ENCODE data around the gene METTL9. TPM values are rescaled to one million over a fixed set of nuclear protein-coding genes. Genes with fewer than 3 reads are reported as not detected.
"Not testable (repeated sequence)": the region's sequence is repeated elsewhere in the genome, so short reads cannot be mapped to it uniquely, and the experiment has no call there.

Gene METTL9
- total RNA-seq, 2 donors from 2014 or later = 83.7 to 90.6 TPM

DNA sequence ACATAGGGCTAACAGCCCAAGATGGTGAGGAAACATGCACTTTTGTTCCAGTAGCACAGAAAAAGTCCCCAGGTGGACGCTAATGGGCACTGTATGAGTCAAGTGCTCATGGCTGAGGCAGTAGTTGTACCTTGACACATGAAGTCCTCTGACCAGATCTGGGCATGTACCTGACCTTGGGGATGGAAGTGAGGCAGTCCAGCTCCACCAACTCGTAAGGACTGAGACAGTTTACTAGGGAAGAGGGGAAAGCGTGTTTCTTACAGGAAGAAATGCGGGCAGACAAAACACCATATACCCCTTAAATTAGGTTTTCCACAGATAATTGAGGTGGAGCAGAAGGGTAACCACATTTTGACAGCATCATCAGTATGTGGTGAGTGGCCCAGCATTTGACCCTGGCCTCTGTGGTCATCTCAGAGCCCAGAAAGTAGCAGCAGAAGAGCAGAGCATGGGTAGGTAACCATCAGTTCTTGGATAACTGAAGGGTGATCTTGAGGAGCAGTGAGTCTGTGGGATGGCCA lies 32.4 kb upstream of the METTL9 start:
- Histone ChIP-seq H3K9ac (ENCODE audit: low read depth in 2 of 2, low read length in 2 of 2) (no peak overlapping the region), H3K27ac (no peak overlapping the region), H3K9me3 (no peaks in the 10 kb centered on the region), H3K36me3 (no peaks in the 10 kb centered on the region), H3K4me1 (no peaks in the 10 kb centered on the region), H3K4me3 (no peak overlapping the region), H3K27me3 (no peaks in the 10 kb centered on the region)
- TF ChIP-seq, protein P1, sequence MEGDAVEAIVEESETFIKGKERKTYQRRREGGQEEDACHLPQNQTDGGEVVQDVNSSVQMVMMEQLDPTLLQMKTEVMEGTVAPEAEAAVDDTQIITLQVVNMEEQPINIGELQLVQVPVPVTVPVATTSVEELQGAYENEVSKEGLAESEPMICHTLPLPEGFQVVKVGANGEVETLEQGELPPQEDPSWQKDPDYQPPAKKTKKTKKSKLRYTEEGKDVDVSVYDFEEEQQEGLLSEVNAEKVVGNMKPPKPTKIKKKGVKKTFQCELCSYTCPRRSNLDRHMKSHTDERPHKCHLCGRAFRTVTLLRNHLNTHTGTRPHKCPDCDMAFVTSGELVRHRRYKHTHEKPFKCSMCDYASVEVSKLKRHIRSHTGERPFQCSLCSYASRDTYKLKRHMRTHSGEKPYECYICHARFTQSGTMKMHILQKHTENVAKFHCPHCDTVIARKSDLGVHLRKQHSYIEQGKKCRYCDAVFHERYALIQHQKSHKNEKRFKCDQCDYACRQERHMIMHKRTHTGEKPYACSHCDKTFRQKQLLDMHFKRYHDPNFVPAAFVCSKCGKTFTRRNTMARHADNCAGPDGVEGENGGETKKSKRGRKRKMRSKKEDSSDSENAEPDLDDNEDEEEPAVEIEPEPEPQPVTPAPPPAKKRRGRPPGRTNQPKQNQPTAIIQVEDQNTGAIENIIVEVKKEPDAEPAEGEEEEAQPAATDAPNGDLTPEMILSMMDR (IDR thresholded peaks at IDR 0.05) = no peak
- intact Hi-C loops (cut with DNase I) = no loop called here
- no peak for DNase-seq

DNA sequence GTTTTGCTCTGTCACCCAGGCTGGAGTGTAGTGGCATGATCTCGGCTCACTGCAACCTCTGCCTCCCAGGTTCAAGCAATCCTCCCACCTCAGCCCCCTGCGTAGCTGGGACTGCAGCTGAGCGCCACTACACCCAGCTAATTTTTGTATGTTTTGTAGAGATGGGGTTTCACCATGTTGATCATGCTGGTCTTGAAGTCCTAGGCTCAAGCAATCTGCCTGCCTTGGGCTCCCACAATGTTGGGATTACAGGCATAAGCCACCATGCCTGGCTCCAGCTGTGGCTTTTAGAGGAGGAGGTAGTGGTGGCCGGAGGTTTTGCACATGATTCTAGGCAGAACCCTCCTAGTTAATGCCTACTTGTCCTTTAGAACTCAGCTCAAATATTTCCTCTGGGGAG lies 31.9 kb upstream of the METTL9 start:
- intact Hi-C loops (cut with DNase I); H3K27me3 ChIP-seq; H3K27ac ChIP-seq; H3K36me3 ChIP-seq; H3K9ac ChIP-seq (ENCODE audit: low read depth in 2 of 2, low read length in 2 of 2); H3K4me3 ChIP-seq; H3K9me3 ChIP-seq; DNase-seq; H3K4me1 ChIP-seq: not testable (repeated sequence)

DNA sequence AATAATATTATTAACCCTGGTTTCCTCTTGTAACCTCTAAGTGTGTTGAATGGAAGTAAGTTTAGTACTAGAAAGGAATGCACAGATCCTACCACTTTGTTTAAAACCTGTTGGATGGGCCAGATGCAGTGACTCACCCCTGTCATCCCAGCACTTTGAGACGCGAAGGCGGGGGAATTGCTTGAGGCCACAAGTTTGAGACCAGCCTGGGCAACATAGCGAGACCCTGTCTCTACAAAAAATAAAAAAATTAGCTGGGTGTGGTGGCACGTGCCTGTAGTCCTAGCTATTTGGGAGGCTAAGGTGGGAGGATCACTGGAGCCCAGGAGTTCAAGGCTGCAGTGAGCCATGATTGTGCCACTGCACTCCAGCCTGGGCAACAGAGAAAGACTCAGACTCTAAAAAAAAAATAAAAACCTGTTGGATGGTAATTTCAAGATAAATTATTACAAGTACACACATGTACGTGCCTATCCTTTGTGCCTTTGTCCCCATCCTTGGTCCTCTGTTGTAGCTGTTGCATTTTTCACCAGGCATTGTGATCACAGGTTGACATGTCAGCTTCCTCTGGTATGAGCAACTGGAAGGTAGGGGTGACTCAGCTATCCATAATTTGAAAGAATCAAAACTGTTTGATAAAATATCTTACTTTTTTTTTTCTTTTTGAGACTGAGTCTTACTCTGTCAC lies 30.7 kb upstream of the METTL9 start:
- no peak overlapping the region for H3K27ac ChIP-seq
- H3K9ac ChIP-seq (ENCODE audit: low read depth in 2 of 2, low read length in 2 of 2) = no peak overlapping the region
- no peaks in the 10 kb centered on the region for H3K27me3 ChIP-seq
- no peaks in the 10 kb centered on the region for H3K4me1 ChIP-seq
- no peak overlapping the region for H3K4me3 ChIP-seq
- H3K36me3 ChIP-seq = no peaks in the 10 kb centered on the region
- intact Hi-C loops (cut with DNase I) = no loop called here
- H3K9me3 ChIP-seq = no peaks in the 10 kb centered on the region
- DNase-seq = no peak
- TF ChIP-seq, protein P1 (IDR thresholded peaks at IDR 0.05) = no peak

DNA sequence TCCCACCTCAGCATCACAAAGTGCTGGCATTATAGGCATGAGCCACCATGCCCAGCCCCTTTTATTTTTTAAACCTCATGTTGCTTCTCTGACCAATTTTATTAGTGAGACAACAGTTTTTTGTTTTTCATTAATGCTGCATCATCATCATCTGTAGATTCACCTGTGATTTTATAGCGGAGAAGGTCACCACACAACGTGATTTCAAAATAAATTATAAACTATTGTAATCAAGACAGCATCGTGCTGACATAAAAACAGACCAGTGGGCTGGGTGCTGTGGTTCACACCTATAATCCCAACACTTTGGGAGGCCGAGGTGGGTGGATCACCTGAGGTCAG lies 28.7 kb upstream of the METTL9 start:
- Histone ChIP-seq H3K9me3 (no peaks in the 10 kb centered on the region), H3K27me3 (no peaks in the 10 kb centered on the region), H3K4me1 (no peaks in the 10 kb centered on the region), H3K27ac (no peak overlapping the region), H3K4me3 (no peak overlapping the region), H3K36me3 (no peaks in the 10 kb centered on the region), H3K9ac (ENCODE audit: low read depth in 2 of 2, low read length in 2 of 2) (no peak overlapping the region)
- TF ChIP-seq, protein P1 (IDR thresholded peaks at IDR 0.05) = no peak
- no peak for DNase-seq
- intact Hi-C loops (cut with DNase I) = no loop called here

DNA sequence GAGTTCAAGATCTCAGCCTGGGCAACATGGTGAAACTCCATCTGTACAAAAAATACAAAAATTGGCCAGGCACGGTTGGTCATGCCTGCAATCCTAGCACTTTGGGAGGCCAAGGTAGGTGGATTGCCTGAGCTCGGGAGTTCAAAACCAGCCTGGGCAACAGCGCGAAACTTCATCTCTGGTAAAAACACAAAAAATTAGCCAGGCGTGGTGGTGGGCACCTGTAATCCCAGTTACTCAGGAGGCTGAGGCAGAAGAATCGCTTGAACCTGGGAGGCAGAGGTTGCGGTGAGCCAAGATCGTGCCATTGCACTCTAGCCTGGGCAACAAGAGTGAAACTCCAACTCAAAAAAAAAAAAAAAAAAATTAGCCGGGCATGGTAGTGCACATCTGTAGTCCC lies 25.9 kb upstream of the METTL9 start:
- intact Hi-C loops (cut with DNase I); H3K27ac ChIP-seq; H3K36me3 ChIP-seq; H3K4me1 ChIP-seq; DNase-seq; H3K9me3 ChIP-seq; H3K27me3 ChIP-seq; H3K4me3 ChIP-seq; H3K9ac ChIP-seq (ENCODE audit: low read depth in 2 of 2, low read length in 2 of 2): not testable (repeated sequence)

DNA sequence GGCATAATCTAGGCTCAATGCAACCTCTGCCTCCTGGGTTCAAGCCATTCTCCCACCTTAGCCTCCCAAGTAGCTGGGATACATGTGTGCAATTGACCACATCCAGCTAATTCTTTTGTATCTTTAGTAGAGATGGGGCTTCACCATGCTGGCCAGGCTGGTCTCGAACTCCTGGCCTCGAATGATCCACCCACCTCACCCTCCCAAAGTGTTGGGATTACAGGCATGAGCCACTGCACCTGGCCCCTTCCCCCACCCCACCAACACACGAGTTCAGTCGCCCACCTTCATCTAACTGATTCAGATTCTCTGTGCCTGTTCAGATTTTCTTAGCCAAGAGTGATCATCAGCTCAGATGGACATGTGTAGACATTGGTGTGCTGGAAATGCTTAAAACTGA lies 25.0 kb upstream of the METTL9 start:
- Histone ChIP-seq H3K9ac (ENCODE audit: low read depth in 2 of 2, low read length in 2 of 2) (no peak overlapping the region), H3K27ac (no peak overlapping the region), H3K4me1 (no peaks in the 10 kb centered on the region), H3K9me3 (no peaks in the 10 kb centered on the region), H3K27me3 (no peaks in the 10 kb centered on the region), H3K4me3 (no peak overlapping the region), H3K36me3 (no peaks in the 10 kb centered on the region)
- TF ChIP-seq, protein P1 (IDR thresholded peaks at IDR 0.05) = no peak
- DNase-seq = no peak
- intact Hi-C loops (cut with DNase I) = no loop called here

DNA sequence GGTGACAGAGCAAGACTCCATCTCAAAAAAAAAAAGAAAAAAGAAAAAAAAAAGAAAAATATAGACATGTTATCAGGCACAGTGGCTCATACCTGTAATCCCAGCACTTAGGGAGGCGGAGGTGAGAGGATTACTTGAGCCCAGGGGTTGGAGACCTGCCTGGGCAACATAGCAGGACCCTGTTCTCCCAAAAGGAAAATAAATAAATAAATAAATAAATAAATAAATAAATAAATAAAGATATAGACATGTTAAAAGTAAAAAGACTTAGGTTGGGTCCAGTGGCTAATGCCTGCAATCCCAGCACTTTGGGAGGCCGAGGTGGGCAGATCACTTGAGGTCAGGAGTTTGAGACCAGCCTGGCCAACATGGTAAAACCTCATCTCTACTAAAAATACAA lies 23.1 kb upstream of the METTL9 start:
- H3K27ac ChIP-seq; H3K27me3 ChIP-seq; H3K4me1 ChIP-seq; H3K9ac ChIP-seq (ENCODE audit: low read depth in 2 of 2, low read length in 2 of 2); H3K9me3 ChIP-seq; intact Hi-C loops (cut with DNase I); H3K36me3 ChIP-seq; H3K4me3 ChIP-seq; DNase-seq: not testable (repeated sequence)

DNA sequence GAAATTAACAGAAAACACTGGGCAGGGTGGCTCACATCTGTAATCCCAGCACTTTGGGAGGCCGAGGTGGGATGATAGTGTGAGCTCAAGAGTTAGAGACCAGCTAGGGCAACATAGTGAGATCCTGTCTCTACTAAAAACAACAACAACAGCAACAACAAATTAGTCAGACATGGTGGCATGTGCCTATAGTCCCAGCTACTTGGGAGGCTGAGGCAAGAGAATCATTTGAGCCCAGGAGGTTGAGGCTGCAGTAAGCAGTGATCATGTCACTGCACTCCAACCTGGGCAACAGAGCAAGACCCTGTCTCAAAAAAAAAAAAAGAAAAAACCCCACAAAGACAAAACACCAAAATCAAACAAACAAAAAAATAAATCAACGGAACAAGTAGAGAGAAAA lies 21.9 kb upstream of the METTL9 start:
- H3K9ac ChIP-seq (ENCODE audit: low read depth in 2 of 2, low read length in 2 of 2); H3K27me3 ChIP-seq; H3K36me3 ChIP-seq; H3K27ac ChIP-seq; H3K4me3 ChIP-seq; DNase-seq; H3K4me1 ChIP-seq; intact Hi-C loops (cut with DNase I); H3K9me3 ChIP-seq: not testable (repeated sequence)

DNA sequence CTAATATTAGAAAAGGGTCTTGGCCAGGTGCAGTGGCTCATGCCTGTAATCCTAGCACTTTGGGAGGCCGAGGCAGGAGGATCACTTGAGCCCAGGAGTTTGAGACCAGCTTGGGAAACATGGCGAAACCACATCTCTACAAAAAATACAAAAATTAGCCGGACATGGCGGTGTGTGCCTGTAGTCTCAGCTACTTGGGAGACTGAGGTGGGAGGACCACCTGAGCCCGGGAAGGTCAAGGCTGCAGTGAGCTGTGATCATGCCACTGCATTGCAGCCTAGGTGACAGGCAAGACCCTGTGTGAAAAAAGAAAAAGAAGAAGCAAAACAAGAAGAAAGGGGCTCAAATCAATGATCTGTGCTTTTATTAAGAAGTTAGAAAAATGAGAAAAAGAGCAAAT lies 21.1 kb upstream of the METTL9 start:
- H3K9me3 ChIP-seq; H3K4me3 ChIP-seq; DNase-seq; H3K27ac ChIP-seq; H3K9ac ChIP-seq (ENCODE audit: low read depth in 2 of 2, low read length in 2 of 2); H3K4me1 ChIP-seq; intact Hi-C loops (cut with DNase I); H3K27me3 ChIP-seq; H3K36me3 ChIP-seq: not testable (repeated sequence)

DNA sequence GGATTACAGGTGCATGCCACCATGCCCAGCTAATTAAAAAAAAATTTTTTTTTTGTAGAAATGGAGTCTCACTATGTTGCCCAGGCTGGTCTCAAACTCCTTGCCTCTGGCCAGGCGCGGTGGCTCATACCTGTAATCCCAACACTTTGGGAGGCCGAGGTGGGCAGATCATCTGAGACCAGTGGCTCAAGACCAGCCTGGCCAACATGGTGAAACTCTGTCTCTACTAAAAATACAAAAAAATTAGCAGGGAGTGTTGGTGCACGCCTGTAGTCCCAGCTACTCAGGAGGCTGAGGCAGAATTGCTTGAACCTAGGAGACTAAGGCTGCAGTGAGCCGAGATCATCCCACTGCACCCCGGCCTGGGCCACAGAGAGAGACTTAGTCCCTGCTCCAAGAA lies 19.2 kb upstream of the METTL9 start:
- intact Hi-C loops (cut with DNase I); H3K4me3 ChIP-seq; DNase-seq; H3K4me1 ChIP-seq; H3K9me3 ChIP-seq; H3K27ac ChIP-seq; H3K9ac ChIP-seq (ENCODE audit: low read depth in 2 of 2, low read length in 2 of 2); H3K27me3 ChIP-seq; H3K36me3 ChIP-seq: not testable (repeated sequence)
